Measurements from ENCODE around the gene PPP2R3C. TPM values are rescaled to one million over a fixed set of nuclear protein-coding genes. Genes with fewer than 3 reads are reported as not detected.

The PPP2R3C gene
- total and polyA plus RNA-seq, 2 of the 13 experiments (the other 11 are each of a cell fraction or from before 2014, with no cell fraction given): 63.4 to 102 TPM

GRCh38 chr14:35046048-35046750, 75.6 kb downstream of the PPP2R3C start, which contains the start of gene FAM177A1 (continued):
- TF ChIP-seq KDM5B (CRISPR knock-in tag; IDR thresholded peaks at IDR 0.05; ENCODE audit: borderline replicate concordance): peak; percentile 100
- peak; percentile 95 for TF ChIP-seq ZBTB38 (CRISPR knock-in tag; IDR thresholded peaks at IDR 0.05)
- TF ChIP-seq ZMYM3 (CRISPR knock-in tag; IDR thresholded peaks at IDR 0.05): no peak; the same call in none of the 2 replicates
- peak; percentile 92 for TF ChIP-seq ZBED4 (CRISPR knock-in tag; IDR thresholded peaks at IDR 0.05; ENCODE audit: borderline replicate concordance)
- peak; percentile 90 for TF ChIP-seq TAF15 (IDR thresholded peaks at IDR 0.05; ENCODE audit: low read depth, low read length, poor library complexity, severe bottlenecking)
- no peak; the same call in 1 of the 2 replicates for TF ChIP-seq PAX8 (CRISPR knock-in tag; IDR thresholded peaks at IDR 0.05; ENCODE audit: borderline replicate concordance)
- TF ChIP-seq TSC22D2 (CRISPR knock-in tag; IDR thresholded peaks at IDR 0.05; ENCODE audit: borderline replicate concordance): peak; percentile 76; the same call in 1 of the 2 replicates
- peak; percentile 13; the same call in 1 of the 2 replicates for TF ChIP-seq DPF2 (CRISPR knock-in tag; IDR thresholded peaks at IDR 0.05; ENCODE audit: borderline replicate concordance, low read depth)
- peak; percentile 49 for TF ChIP-seq PREB (CRISPR knock-in tag; IDR thresholded peaks at IDR 0.05)
- peak; percentile 98 for TF ChIP-seq KMT2A (CRISPR knock-in tag; IDR thresholded peaks at IDR 0.05)
- TF ChIP-seq ZNF747 (CRISPR knock-in tag; IDR thresholded peaks at IDR 0.05; ENCODE audit: borderline replicate concordance): peak; percentile 99
- TF ChIP-seq EED (CRISPR knock-in tag; IDR thresholded peaks at IDR 0.05): peak; percentile 100
- peak; percentile 98; the same call in 1 of the 2 replicates for TF ChIP-seq SMAD1 (CRISPR knock-in tag; IDR thresholded peaks at IDR 0.05; ENCODE audit: borderline replicate concordance, low read depth)
- TF ChIP-seq ZBTB10 (CRISPR knock-in tag; IDR thresholded peaks at IDR 0.05; ENCODE audit: borderline replicate concordance): peak; percentile 93; the same call in 1 of the 2 replicates
- TF ChIP-seq ZNF263 (CRISPR knock-in tag; IDR thresholded peaks at IDR 0.05): peak; percentile 80; the same call in 1 of the 2 replicates
- no peak; the same call in 1 of the 2 replicates for TF ChIP-seq SNAPC2 (CRISPR knock-in tag; IDR thresholded peaks at IDR 0.05)
